ENCODE results near the gene TATDN3. TPM values are rescaled to one million over a fixed set of nuclear protein-coding genes. Genes with fewer than 3 reads are reported as not detected.
A peak's percentile ranks its signal among the peaks of the same experiment; 100 is the strongest.
"Not testable (repeated sequence)": the region's sequence is repeated elsewhere in the genome, so short reads cannot be mapped to it uniquely, and the experiment has no call there.

Gene TATDN3
- total and polyA plus RNA-seq, 5 donors from 2014 or later = 20.6 to 28.7 (median 22.4) TPM

GRCh38 chr1:212857992-212858460 is 66.3 kb downstream of the TATDN3 start, which contains the start of gene FLVCR1:
FLVCR1 (plus strand) TSS chr1:212858275; CDS start chr1:212858453, 178 bp downstream.
- ATAC-seq (ENCODE audit: low read depth in 2 of 2) (peak; percentile 97 to 99), DNase-seq (peak; percentile 90 to 97 (median 90))
- peak within 1 kb of the TSS in 2 of 3 donors; percentile 88 to 95 for H3K27ac Mint-ChIP-seq
- no peaks in the 10 kb centered on the region for H3K27me3 Mint-ChIP-seq
- Histone ChIP-seq H3K9me3 (ENCODE audit: control insufficient read depth in 2 of 2, low read length in 2 of 2) (no peaks in the 10 kb centered on the region), H3K4me1 (ENCODE audit: control insufficient read depth, insufficient read depth, low read length, poor library complexity, severe bottlenecking) (peaks cover 35% of the 10 kb centered on the region), H3K4me3 (ENCODE audit: low read depth, low read length) (peak within 1 kb of the TSS; percentile 93), H3K36me3 (ENCODE audit: control insufficient read depth, insufficient read depth, low read length) (no peaks in the 10 kb centered on the region), H3K27ac (ENCODE audit: insufficient read depth, low read length, poor library complexity, severe bottlenecking) (peak within 1 kb of the TSS; percentile 76), H3K27me3 (ENCODE audit: control insufficient read depth, insufficient read depth, low read length) (no peaks in the 10 kb centered on the region)
- H3K9me3 Mint-ChIP-seq = peaks cover 0 to 3% (median 0%) of the 10 kb centered on the region in 7 donors
- peaks cover 9% of the 10 kb centered on the region for H3K36me3 Mint-ChIP-seq
- H3K4me1 Mint-ChIP-seq = peaks cover 8 to 37% (median 23%) of the 10 kb centered on the region in 4 donors
- peak within 1 kb of the TSS in 2 of 4 donors; percentile 95 to 97 for H3K4me3 Mint-ChIP-seq

GRCh38 chr1:212858461-212859265 is 67.0 kb downstream of the TATDN3 start:
- Histone ChIP-seq H3K27ac (ENCODE audit: insufficient read depth, low read length, poor library complexity, severe bottlenecking) (peak overlapping the region; percentile 76), H3K9me3 (ENCODE audit: control insufficient read depth in 2 of 2, low read length in 2 of 2) (no peaks in the 10 kb centered on the region), H3K4me1 (ENCODE audit: control insufficient read depth, insufficient read depth, low read length, poor library complexity, severe bottlenecking) (peaks cover 35% of the 10 kb centered on the region), H3K36me3 (ENCODE audit: control insufficient read depth, insufficient read depth, low read length) (no peaks in the 10 kb centered on the region), H3K4me3 (ENCODE audit: low read depth, low read length) (peak overlapping the region; percentile 75), H3K27me3 (ENCODE audit: control insufficient read depth, insufficient read depth, low read length) (no peaks in the 10 kb centered on the region)
- peaks cover 10 to 38% (median 24%) of the 10 kb centered on the region in 4 donors for H3K4me1 Mint-ChIP-seq
- ATAC-seq (ENCODE audit: low read depth in 2 of 2) (peak in 1 of 2 donors; percentile 14), DNase-seq (peak; percentile 1 to 51 (median 31))
- H3K9me3 Mint-ChIP-seq = peaks cover 0 to 3% (median 0%) of the 10 kb centered on the region in 7 donors
- peaks cover 6% of the 10 kb centered on the region for H3K36me3 Mint-ChIP-seq
- peak overlapping the region in 2 of 4 donors; percentile 95 to 97 for H3K4me3 Mint-ChIP-seq
- H3K27ac Mint-ChIP-seq = peak overlapping the region in 2 of 3 donors; percentile 77 to 95
- H3K27me3 Mint-ChIP-seq = no peaks in the 10 kb centered on the region

GRCh38 chr1:212860713-212861581 is 69.3 kb downstream of the TATDN3 start:
- peak overlapping the region; percentile 43 for H3K4me3 ChIP-seq (ENCODE audit: low read depth, low read length)

GRCh38 chr1:212862111-212862690 is 70.5 kb downstream of the TATDN3 start:
- DNase-seq (no peak), ATAC-seq (ENCODE audit: low read depth in 2 of 2) (no peak)
- Mint-ChIP-seq H3K27ac (no peak overlapping the region), H3K4me1 (peaks cover 18 to 28% (median 23%) of the 10 kb centered on the region in 4 donors), H3K4me3 (no peak overlapping the region), H3K27me3 (no peaks in the 10 kb centered on the region), H3K36me3 (peaks cover 7% of the 10 kb centered on the region), H3K9me3 (no peaks in the 10 kb centered on the region)
- peaks cover 29% of the 10 kb centered on the region for H3K4me1 ChIP-seq (ENCODE audit: control insufficient read depth, insufficient read depth, low read length, poor library complexity, severe bottlenecking)
- no peaks in the 10 kb centered on the region for H3K9me3 ChIP-seq (ENCODE audit: control insufficient read depth in 2 of 2, low read length in 2 of 2)
- H3K27me3 ChIP-seq (ENCODE audit: control insufficient read depth, insufficient read depth, low read length) = no peaks in the 10 kb centered on the region
- H3K27ac ChIP-seq (ENCODE audit: insufficient read depth, low read length, poor library complexity, severe bottlenecking) = no peak overlapping the region
- no peak overlapping the region for H3K4me3 ChIP-seq (ENCODE audit: low read depth, low read length)
- peaks cover 4% of the 10 kb centered on the region for H3K36me3 ChIP-seq (ENCODE audit: control insufficient read depth, insufficient read depth, low read length)

More at GRCh38 chr1:212860713-212861581, 69.3 kb downstream of the TATDN3 start:
- peaks cover 0 to 3% (median 0%) of the 10 kb centered on the region in 7 donors for H3K9me3 Mint-ChIP-seq
- Histone ChIP-seq H3K36me3 (ENCODE audit: control insufficient read depth, insufficient read depth, low read length) (peaks cover 4% of the 10 kb centered on the region), H3K4me1 (ENCODE audit: control insufficient read depth, insufficient read depth, low read length, poor library complexity, severe bottlenecking) (peaks cover 35% of the 10 kb centered on the region), H3K27ac (ENCODE audit: insufficient read depth, low read length, poor library complexity, severe bottlenecking) (no peak overlapping the region), H3K9me3 (ENCODE audit: control insufficient read depth in 2 of 2, low read length in 2 of 2) (no peaks in the 10 kb centered on the region), H3K27me3 (ENCODE audit: control insufficient read depth, insufficient read depth, low read length) (no peaks in the 10 kb centered on the region)
- no peak overlapping the region for H3K4me3 Mint-ChIP-seq
- H3K27ac Mint-ChIP-seq = no peak overlapping the region
- no peaks in the 10 kb centered on the region for H3K27me3 Mint-ChIP-seq
- ATAC-seq (ENCODE audit: low read depth in 2 of 2) (no peak), DNase-seq (no peak)
- H3K4me1 Mint-ChIP-seq = peaks cover 16 to 39% (median 21%) of the 10 kb centered on the region in 4 donors
- no peaks in the 10 kb centered on the region for H3K36me3 Mint-ChIP-seq

GRCh38 chr1:212863345-212863744 is 71.7 kb downstream of the TATDN3 start:
- not testable (repeated sequence) for H3K9me3 Mint-ChIP-seq; H3K27me3 Mint-ChIP-seq; DNase-seq; H3K9me3 ChIP-seq (ENCODE audit: control insufficient read depth in 2 of 2, low read length in 2 of 2); H3K27ac ChIP-seq (ENCODE audit: insufficient read depth, low read length, poor library complexity, severe bottlenecking); H3K36me3 ChIP-seq (ENCODE audit: control insufficient read depth, insufficient read depth, low read length); H3K27ac Mint-ChIP-seq; H3K36me3 Mint-ChIP-seq; ATAC-seq (ENCODE audit: low read depth in 2 of 2); H3K4me3 ChIP-seq (ENCODE audit: low read depth, low read length); H3K27me3 ChIP-seq (ENCODE audit: control insufficient read depth, insufficient read depth, low read length)
- Mint-ChIP-seq H3K4me3 (peak overlapping the region in 1 of 4 donors; percentile 70), H3K4me1 (peaks cover 11 to 26% (median 19%) of the 10 kb centered on the region in 4 donors)
- peaks cover 25% of the 10 kb centered on the region for H3K4me1 ChIP-seq (ENCODE audit: control insufficient read depth, insufficient read depth, low read length, poor library complexity, severe bottlenecking)

GRCh38 chr1:212864201-212864600 is 72.5 kb downstream of the TATDN3 start:
- Histone ChIP-seq H3K4me1 (ENCODE audit: control insufficient read depth, insufficient read depth, low read length, poor library complexity, severe bottlenecking) (peaks cover 19% of the 10 kb centered on the region), H3K9me3 (ENCODE audit: control insufficient read depth in 2 of 2, low read length in 2 of 2) (no peaks in the 10 kb centered on the region), H3K4me3 (ENCODE audit: low read depth, low read length) (no peak overlapping the region), H3K27me3 (ENCODE audit: control insufficient read depth, insufficient read depth, low read length) (no peaks in the 10 kb centered on the region), H3K27ac (ENCODE audit: insufficient read depth, low read length, poor library complexity, severe bottlenecking) (no peak overlapping the region), H3K36me3 (ENCODE audit: control insufficient read depth, insufficient read depth, low read length) (peaks cover 4% of the 10 kb centered on the region)
- DNase-seq = no peak
- no peak for ATAC-seq (ENCODE audit: low read depth in 2 of 2)
- H3K27me3 Mint-ChIP-seq = no peaks in the 10 kb centered on the region
- H3K9me3 Mint-ChIP-seq = no peaks in the 10 kb centered on the region
- H3K4me1 Mint-ChIP-seq = peaks cover 6 to 22% (median 14%) of the 10 kb centered on the region in 4 donors
- H3K36me3 Mint-ChIP-seq = peaks cover 8% of the 10 kb centered on the region
- peak overlapping the region in 1 of 3 donors; percentile 70 for H3K27ac Mint-ChIP-seq
- peak overlapping the region in 1 of 4 donors; percentile 70 for H3K4me3 Mint-ChIP-seq
